Germinal center (tissue), 1 donor: ENCODE results near the gene MID1.

Source experiments
- DNase-seq: peaks from one replicate; pipeline ENCODE4 v3.0.0; 2012; ENCODE audit warnings: mixed read lengths, low spot score

Gene MID1, protein sequence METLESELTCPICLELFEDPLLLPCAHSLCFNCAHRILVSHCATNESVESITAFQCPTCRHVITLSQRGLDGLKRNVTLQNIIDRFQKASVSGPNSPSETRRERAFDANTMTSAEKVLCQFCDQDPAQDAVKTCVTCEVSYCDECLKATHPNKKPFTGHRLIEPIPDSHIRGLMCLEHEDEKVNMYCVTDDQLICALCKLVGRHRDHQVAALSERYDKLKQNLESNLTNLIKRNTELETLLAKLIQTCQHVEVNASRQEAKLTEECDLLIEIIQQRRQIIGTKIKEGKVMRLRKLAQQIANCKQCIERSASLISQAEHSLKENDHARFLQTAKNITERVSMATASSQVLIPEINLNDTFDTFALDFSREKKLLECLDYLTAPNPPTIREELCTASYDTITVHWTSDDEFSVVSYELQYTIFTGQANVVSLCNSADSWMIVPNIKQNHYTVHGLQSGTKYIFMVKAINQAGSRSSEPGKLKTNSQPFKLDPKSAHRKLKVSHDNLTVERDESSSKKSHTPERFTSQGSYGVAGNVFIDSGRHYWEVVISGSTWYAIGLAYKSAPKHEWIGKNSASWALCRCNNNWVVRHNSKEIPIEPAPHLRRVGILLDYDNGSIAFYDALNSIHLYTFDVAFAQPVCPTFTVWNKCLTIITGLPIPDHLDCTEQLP

DNA sequence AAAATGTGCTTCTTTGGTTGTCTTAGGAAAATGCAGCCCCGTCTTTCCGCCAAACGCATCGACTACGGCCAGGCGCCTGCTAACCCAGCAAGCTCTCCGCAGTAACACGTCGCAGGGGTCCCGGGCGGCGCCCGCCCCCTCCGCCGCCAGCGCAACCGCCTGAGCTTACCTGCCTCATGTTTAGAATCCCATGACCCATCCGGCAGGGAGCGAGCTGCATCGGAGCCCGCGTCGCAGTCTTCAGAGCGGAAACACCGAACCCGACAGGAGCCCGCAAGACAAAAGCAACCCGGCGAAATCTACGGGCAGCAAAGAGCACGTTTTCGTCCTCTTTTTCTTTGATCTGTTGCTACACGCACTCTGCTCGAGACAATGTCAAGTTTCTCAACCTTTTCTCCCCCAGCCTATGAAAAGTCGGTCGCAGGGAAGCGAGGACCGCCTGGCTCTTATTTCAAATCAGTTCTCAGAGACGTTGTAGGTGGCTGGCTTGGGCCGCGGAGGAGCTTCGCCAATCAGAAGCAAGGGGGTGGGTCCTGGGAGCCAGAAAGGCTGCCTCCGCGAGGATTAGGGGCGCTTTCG is at the start of gene MID1:
Gene MID1 (minus strand): TSS at position 465 of the 579 bp plus-strand sequence. CDS start 53,038 bp downstream, outside the sequence.
- DNase-seq = peak; percentile 6

DNA sequence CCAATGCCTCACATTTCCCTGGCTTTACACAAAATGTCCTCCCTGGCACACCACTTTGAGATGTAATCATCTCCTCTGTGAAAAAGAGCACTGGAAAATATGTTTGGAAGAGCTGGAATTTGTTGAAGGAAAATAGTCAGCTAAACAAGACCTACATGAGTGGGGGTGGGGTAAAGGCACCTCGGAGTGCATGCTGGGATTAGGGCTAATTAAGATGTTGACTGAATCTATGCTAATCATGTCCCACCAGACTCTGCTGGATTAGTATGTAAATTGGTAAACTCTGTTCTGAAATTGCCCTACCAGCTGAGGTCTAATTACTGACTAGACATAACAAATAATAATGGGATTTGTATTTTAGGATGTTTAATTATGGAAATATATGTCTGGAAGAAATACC is 46.8 kb upstream of the MID1 start:
- DNase-seq = no peak

DNA sequence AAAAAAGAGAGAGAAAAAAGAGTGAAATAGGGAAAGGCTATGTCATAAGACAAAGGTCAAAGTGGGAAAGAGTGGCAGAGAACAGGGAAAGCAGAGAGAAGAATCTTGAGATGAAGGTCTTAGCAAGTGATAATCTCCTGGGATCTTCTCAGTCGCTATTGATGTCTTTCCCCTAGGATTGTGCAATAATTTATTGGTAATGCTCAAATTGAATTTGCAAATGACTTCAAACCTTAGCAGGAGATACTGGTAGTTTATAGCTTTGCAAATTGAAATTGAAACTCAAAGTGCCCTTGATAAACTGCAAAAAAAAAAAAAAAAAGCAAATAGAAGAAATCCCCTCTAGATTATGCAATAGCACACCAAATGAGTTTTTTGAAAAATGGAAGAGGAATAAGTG is 45.7 kb upstream of the MID1 start:
- DNase-seq = no peak

DNA sequence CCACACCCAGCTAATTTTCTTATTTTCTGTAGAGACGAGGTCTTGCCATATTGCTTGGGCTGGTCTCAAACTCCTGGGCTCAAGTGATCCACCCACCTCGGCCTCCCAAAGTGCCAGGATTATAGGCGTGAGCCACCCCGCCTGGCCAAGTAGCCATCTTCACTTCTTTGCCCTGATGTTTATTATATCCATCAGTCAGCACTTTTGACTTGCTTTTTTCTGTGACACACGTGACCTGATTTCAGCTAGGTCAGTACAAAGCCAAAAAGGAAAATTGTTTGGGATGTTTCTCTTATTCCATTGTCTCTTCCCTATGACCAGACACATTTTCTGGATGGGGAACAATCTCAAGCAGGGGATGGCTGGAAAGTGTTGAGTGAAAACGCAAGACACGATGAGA is 45.3 kb upstream of the MID1 start:
- DNase-seq = no peak

DNA sequence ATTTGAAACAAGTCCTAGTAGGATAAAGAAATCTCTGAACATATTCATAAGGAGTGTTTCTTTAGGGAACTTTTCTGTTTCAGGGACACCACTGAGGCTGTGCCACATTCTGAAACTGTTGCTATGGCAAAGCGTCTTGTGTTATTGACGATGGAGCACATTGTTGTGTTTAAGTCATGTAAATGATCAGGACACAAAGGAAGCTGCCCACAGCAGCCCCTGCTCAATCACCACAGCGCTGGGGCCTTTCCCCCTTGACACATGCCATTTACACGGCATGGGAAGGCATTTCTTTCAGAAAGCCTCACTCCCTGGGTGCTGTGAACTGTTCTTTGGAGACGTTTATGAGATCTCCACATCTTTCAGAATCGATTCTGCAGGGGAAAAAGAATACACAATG is 39.8 kb upstream of the MID1 start:
- no peak for DNase-seq

DNA sequence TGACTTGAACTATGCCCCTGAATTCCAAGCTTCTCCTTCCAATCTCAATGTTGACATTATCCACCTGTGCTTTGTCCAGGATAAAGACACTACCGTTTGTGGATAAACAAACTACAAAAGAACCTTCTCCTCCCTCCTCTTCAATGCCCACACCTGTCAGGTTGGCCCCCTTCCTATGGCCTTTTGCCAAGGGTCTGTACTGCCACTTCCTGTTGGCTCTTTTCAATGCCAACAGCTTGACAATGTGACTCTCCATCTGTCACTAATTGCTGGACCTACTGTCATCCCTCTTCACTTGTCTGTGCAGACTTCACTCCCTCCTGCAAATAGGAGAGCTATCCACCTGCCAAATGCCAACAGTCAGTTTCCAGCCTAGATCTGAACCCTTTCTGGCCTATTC is 35.8 kb upstream of the MID1 start:
- no peak for DNase-seq

DNA sequence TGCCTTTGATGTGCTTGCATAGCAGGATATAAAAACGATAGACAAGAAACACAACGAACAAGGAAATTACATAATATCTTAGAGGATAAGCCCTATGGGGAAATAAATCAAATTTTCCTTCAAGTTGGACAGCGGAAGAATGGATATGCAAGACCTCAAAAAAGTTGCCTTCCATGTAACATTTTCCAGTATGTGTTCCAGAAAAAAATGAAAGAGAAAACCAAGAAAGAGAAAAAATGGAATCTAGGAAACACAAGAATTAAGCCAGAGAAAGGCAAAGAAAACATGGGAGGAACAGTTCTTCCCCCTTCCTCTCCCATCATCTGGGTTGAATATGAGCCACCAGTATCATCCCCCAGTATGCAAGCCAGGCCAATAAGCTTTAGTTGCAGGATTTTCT is 34.6 kb upstream of the MID1 start:
- DNase-seq = no peak

DNA sequence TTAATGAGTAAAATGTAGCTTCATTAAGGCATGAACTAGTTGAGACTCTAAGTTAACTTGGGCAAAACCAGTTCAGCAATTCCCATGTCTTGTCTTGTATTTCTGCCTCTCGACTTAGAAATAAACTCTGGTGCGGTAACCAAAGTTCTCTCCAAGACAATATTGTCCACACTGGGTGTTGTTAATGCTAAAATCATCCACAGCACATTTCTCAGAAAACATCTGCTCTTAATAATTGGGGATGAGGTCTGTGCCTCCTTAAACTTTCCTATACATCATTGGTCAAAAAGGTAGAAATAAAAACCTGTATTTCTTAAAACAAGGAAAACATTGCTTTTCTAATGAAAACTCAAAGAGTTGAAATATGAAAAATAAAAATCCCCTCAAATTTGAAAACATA is 32.9 kb upstream of the MID1 start:
- no peak for DNase-seq

DNA sequence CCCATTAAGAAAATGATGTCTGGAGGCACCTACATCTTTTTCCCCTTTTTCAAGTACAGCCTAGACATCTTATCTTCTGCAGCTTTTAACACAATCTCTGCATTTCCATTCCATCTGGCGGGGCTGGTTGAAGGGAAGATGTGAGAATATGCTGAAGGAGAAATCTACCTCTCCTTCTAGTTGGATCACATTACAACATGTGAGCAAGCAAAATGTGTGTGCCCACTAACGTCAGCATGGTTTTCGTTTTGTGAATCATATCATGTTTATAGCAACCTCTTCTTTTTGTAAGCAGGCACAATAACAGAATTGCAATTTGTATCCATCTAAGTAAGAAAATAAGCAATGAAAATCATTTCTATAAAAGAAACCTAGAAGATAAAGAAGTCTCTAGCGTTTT is 28.9 kb upstream of the MID1 start:
- DNase-seq = no peak

DNA sequence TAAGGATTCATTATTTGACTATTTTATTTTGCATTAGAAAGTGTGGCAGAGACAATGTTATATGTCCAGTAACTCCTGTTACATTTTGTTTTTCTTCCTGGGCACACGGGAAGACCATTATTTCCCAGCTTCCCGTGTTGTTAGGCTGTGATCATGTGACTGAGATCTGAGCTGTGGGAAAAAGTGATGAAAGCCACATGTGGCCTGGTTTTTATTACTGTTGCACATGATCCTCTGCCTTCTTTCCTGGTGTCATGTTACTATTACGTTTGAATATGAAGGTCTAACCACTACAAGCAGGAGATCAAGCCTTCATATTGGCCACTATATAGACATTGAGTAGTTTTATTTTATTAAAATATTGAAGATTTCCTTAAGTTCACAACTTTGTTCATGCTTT is 28.2 kb upstream of the MID1 start:
- no peak for DNase-seq

DNA sequence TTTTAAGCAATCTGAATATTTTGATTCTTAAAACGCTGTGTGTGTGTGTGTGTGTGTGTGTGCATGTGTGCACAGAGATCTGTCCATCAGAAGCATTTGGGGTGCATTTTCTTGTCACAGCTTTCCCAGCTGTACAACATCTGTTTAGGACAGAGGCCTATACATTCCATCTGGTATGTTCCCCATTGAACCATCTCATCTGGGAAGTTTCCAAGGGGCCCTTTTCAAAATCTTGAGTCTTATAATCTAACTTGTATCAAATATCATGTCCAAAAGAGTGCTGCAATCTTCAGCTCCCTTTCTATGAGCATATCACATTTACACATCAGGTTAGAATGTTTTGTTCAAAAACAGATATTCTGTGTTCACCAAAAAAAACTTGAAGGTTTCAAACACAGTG is 16.5 kb upstream of the MID1 start:
- DNase-seq = no peak

DNA sequence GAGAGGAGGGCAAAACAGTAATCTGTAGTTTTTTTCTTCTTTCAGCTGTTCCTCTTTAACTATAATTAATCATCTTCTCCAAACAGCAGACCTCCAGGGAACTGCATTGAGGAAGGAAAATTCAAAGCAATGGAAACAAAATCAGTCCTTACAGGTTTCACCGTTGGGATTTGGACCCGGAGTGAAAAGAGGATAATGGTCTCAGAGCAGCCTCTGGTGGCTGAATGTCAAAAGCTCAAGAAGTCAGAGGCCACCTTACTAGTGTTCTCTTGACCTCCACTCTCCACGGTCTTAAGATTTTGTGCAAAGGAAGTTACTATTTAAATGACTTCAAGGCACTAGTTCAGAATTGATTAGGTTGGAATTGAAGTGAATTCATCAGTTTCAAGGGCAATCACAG is 16.0 kb upstream of the MID1 start:
- no peak for DNase-seq

DNA sequence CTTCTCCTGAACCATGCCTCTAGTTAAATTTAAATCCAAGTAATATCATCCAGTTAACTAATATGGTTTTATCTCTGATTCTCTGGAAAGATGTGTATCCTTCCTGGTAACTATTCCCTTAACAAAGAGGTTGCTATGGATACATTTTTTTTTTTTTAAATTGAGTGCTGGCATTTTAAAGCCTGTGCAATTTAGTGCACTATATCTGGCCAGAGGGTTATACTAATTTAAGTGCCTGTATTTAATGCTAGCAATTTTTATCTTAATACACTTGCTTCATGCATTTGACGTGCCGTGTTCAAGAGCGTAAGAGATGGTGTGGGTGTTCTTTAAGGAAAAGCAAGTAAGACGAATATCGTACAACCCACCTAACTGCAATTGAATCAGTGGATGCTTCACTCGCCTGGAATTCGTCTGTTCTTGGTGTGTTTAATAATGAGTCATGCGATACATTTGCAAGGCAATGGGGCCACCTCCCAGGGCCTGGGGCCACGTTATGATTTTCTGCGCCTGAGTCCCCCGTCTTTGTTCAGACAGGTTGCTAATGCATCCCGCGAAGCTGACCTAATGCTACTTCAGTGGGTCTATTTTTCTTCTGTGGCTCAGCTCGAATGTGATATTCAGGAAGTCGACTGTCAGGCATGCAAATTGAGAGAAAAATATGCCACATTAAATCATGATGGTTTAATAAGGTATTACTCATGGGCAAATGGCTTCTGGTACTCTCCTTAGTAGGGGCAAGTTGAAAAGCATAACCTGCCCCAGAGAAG is 14.2 kb upstream of the MID1 start:
- DNase-seq = no peak

DNA sequence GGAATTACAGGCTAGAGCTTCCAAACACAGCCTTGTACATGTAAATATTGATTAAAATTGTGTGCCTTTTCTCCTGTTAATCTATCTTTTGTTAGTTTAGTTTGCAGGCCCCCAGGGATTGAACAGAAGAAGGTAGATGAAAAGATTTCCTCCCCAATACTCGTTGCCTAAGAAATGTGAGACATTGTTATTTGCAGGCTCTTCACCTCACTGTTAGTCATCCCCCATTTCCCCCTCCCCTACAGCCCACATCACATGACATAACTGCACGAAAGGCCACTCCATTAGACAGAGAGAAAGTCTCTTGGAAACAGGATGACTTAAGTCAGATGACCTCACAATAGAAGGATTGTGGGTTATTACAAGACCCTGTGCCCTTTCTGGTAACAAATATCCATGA is 13.3 kb upstream of the MID1 start:
- DNase-seq = no peak

DNA sequence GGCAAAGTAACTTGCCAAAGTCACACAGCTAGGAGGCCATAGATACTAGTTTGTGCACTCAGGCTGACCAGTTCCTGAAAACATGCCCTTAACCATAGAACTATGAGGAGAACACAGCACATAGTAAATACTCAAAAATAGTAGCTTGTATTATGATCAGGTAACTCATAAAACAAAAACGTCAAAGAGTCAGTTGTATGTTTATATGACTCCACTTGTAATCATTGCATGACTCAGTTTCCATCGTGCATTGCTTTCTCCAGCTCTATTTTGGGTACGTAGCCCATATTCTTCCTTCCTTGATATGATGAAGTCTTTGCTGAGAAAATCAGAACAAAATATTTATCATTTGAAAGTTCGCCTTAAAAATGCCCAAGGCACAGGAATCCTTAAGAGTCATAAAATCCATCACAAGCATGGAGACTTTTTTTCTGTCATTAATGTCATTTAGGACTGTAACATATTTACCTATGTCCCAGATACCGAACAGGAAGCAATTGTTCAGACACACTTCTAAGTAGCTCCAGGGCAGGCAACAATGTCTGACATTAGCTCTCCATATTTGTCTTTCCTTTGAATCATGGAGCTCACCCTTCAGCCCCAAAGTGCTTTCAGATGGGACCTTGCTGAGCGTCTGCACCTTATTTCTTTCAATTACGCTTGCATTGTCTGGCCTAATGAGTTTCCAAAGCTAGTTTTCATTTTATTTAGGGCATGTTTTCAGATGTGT is 11.2 kb upstream of the MID1 start:
- no peak for DNase-seq

DNA sequence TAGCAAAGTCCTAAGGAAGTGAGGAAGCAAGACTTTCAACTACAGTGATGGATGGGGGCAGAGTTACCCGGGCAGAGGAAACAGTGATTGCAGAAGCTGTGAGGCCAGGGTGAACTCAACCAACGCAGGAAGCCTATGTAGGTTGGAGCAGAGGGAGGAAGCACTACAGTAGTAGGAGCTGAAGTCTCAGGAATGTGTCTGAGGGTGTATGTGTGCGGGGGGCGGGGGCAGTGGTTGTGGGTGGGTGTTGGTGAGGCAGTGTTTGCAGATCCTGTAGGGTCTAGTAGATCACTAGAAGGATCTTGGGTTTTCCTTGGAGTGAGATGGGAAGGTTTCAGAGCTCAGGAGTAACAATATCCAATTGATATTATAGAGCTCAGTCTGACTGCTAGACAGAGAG is 9.9 kb upstream of the MID1 start:
- no peak for DNase-seq

DNA sequence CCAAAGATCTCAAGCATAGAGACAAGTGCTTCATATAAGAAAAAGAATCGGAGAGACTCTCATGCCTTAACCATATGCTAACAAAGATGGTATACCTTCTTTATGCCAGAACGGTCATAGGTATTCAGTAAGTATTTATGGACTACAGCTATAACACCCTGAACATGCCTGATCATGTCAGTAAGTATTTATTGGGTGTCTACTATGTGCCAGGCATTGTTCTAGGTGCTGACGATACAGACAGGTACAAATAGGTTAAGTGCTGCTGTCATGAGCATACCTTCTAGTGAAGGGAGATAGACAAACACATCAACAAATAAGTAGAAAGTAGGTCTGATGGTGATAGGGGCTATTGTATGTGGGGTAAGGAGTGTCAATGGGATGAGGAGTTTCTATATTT is 9.5 kb upstream of the MID1 start:
- DNase-seq = no peak

DNA sequence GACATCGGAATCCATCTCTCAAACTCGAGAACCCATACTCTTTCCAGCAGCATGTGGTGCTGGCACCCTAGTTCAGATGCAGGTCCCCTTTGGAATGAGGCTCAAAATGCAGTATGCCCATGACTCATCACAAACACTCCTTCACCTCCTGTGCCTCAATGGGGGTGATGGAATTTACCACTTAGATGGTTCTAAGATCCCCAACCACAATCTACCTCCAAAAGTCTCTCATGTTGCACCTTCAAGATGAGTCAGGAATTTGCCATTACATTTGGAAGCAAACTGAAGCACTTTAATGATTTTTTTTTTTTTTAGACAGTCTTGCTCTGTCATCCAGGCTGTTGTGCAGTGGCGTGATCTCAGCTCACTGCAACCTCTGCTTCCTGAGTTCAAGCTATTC is 8.5 kb upstream of the MID1 start:
- DNase-seq = no peak

DNA sequence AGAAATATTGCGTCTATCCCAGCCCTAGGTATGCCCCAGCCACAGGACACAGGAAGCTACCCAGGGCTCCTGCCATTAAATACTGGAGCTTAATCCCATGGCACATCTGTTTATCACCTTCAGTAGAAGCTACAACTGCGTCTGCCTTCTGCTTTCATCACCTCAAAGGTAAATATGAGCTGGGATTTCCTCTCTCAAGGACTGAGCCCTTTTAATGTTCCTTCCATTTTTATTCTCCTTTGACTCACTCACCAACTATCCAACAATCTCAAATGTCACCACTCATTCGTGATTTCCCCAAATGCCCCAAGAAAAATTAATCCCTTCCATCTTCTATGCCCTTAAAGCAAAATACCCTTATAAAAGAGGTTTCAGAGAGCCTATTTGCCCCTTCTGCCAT is 1.8 kb upstream of the MID1 start:
- DNase-seq = no peak

DNA sequence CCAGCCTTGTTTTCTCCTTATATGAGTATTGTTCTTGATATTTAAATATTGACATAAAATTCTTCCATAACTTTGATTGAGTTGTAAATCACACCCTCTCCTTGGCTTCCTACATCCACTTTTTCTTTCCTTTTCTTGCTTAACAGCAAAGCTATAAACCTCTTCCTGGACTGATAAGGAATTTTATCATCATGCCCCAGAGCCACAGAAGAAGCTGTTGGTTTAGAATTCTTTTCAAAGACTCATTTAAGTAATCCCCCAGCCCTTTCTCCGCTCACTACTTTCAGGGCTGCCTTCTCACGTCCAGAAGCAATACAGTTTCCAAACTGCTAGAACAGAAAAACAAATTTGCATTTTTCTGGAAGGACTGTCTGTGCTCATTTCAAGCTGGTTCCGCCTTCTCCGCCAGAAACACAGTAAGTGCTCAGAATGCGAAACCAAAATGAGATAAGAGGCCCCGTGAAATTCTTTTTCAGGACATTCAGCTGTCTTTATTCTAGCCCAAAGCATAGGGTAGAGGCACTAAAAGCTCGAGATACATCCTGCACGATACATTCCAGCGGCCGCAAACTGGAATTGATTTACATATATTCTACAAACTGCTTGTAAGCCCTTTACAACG is 849 bp downstream of the MID1 start:
- DNase-seq = no peak

DNA sequence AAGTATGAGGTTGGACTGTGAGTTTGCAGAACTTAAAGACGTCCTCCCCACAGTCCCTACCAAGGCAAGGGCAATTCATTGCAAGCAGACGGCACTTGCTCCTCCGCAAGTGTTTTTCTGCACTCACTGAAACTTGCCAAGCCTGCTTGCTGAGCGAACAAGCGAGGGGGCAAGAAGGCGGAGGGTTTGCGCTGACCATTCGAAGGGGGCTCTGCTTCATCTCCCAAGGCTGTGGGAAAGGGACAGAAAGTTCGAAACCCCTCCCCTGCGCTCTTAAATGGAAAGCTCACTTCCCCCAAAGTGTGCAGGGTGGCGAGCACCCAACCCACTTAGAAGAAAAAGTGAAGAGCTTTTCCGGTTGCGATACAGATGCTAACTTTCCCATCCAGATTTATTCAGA is 1.4 kb downstream of the MID1 start:
- no peak for DNase-seq

DNA sequence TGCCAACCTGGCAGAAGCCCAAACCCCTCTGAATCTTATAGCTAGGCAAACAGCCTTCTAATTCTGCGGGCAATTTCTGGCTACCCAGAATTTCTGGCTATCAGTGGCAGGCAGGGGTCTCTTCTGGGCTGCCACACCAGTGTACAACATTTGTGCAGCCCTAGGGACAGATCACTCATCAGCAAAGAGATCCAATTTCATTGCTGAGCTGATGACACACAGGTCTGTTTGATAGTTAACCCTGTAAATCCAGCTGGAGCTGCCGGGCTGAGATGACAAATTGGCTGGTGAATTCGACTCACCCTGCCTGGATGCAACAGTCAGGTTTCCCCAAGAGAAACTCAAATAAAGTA is 2.4 kb downstream of the MID1 start:
- DNase-seq = no peak
